C4-2B (cell line): Measurements from ENCODE around the gene CT47B1.

ENCODE experiments used
- H3K27ac ChIP-seq: fragments of 450-650 bp; 2 replicates; pipeline ENCODE4 v1.5.1; 2017
- ZFX ChIP-seq: fragments of 450-650 bp; IDR thresholded peaks from 2 replicates; pipeline ENCODE4 v1.6.1; 2017
- TF ChIP-seq, protein P1 (sequence below): fragments of 450-650 bp; conservative IDR thresholded peaks from 2 replicates; pipeline ENCODE4 v1.5.1; 2017; ENCODE audit warnings: mild to moderate bottlenecking

CT47B1 gene

DNA sequence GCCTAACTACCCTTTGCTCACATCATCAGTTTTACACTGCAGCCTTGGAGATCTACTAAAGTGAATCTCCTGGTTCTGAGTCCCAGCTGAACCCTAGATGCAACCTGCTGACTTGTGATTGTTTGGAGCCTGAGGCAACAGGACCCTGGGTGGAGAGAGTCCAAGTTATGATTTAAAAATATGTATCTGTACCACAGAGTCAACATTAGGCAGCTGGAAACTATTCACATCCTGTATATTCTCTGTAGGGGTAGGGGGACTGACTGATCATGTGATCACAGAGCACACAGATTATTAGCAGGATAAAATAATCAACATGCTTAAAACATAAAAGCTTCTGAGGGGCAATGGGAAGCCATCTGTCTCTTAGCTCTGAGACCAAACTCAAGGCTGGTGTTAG is 52.1 kb downstream of the CT47B1 start:
- TF ChIP-seq ZFX: no peak
- TF ChIP-seq, protein P1, sequence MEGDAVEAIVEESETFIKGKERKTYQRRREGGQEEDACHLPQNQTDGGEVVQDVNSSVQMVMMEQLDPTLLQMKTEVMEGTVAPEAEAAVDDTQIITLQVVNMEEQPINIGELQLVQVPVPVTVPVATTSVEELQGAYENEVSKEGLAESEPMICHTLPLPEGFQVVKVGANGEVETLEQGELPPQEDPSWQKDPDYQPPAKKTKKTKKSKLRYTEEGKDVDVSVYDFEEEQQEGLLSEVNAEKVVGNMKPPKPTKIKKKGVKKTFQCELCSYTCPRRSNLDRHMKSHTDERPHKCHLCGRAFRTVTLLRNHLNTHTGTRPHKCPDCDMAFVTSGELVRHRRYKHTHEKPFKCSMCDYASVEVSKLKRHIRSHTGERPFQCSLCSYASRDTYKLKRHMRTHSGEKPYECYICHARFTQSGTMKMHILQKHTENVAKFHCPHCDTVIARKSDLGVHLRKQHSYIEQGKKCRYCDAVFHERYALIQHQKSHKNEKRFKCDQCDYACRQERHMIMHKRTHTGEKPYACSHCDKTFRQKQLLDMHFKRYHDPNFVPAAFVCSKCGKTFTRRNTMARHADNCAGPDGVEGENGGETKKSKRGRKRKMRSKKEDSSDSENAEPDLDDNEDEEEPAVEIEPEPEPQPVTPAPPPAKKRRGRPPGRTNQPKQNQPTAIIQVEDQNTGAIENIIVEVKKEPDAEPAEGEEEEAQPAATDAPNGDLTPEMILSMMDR: no peak

More for the DNA sequence above, 52.1 kb downstream of the CT47B1 start:
- no peak overlapping the region for H3K27ac ChIP-seq
